SU-DHL-6 (cell line): Measurements from ENCODE around the gene MZT2B.
"Not testable (repeated sequence)": the region's sequence is repeated elsewhere in the genome, so short reads cannot be mapped to it uniquely, and the experiment has no call there.

Experiments used
- H2AFZ ChIP-seq: fragments of 200-600 bp; sonication (generic); 2 replicates; pipeline ENCODE4 v1.6.1; 2014; ENCODE audit warnings: low read depth, mild to moderate bottlenecking, moderate library complexity, mixed read lengths, antibody characterized with exemption, low read length; ENCODE audit not compliant: severe bottlenecking
- H3F3A ChIP-seq: fragments of 200-600 bp; shearing (Covaris generic); 2 replicates; pipeline ENCODE4 v1.6.0; 2016; ENCODE audit warnings: antibody characterized with exemption, mild to moderate bottlenecking; ENCODE audit not compliant: insufficient read depth
- H3K27ac ChIP-seq: fragments of 200-600 bp; sonication (generic); 2 replicates; pipeline ENCODE4 v1.5.1; 2016; ENCODE audit warnings: low read depth, mild to moderate bottlenecking, low read length, moderate library complexity, mixed read lengths
- H3K27me3 ChIP-seq: fragments of 200-600 bp; sonication (generic), shearing (Covaris generic); 2 replicates; pipeline ENCODE4 v1.6.0; 2014; ENCODE audit warnings: mild to moderate bottlenecking, low read length
- H3K36me3 ChIP-seq: fragments of 200-600 bp; sonication (generic); 2 replicates; pipeline ENCODE4 v1.6.1; 2014; ENCODE audit warnings: mild to moderate bottlenecking, low read length, mixed read lengths
- H3K4me2 ChIP-seq: fragments of 300-600, 200-600 bp; shearing (Covaris generic), sonication (generic); 2 replicates; pipeline ENCODE4 v1.6.0; 2014; ENCODE audit warnings: low read length, low read depth, mild to moderate bottlenecking; ENCODE audit not compliant: poor library complexity, severe bottlenecking
- H3K4me3 ChIP-seq: fragments of 200-600 bp; sonication (generic); 2 replicates; pipeline ENCODE4 v1.5.1; 2014; ENCODE audit warnings: antibody characterized with exemption, low read length, mild to moderate bottlenecking, mixed read lengths; ENCODE audit not compliant: insufficient read depth, poor library complexity, severe bottlenecking
- H3K79me2 ChIP-seq: fragments of 200-600 bp; sonication (generic); 2 replicates; pipeline ENCODE4 v1.6.1; 2014; ENCODE audit warnings: mild to moderate bottlenecking, low read length, moderate library complexity; ENCODE audit not compliant: insufficient read depth
- H3K9ac ChIP-seq: fragments of 200-600 bp; sonication (generic); 2 replicates; pipeline ENCODE4 v1.7.0; 2014; ENCODE audit warnings: mild to moderate bottlenecking, low read length
- H3K9me2 ChIP-seq: fragments of 200-600 bp; sonication (generic); replicated peaks from 2 replicates; pipeline ENCODE4 v1.6.1; 2014; ENCODE audit warnings: low read length; ENCODE audit not compliant: insufficient read depth
- H3K9me3 ChIP-seq: fragments of 200-600 bp; sonication (generic); 2 replicates; pipeline ENCODE4 v1.6.1; 2014; ENCODE audit warnings: low read length, mixed read lengths; ENCODE audit not compliant: insufficient read depth
- H4K20me1 ChIP-seq: fragments of 200-600 bp; sonication (generic); 2 replicates; pipeline ENCODE4 v1.6.1; 2014; ENCODE audit warnings: low read depth, mild to moderate bottlenecking, antibody characterized with exemption, low read length, moderate library complexity, mixed read lengths
- EZH2phosphoT487 ChIP-seq: fragments of 200-600 bp; sonication (generic), shearing (Covaris generic); conservative IDR thresholded peaks from 2 replicates; pipeline ENCODE4 v1.6.1; 2018; ENCODE audit warnings: mild to moderate bottlenecking, antibody characterized with exemption, low read length, moderate library complexity, mixed read lengths
- TF ChIP-seq, protein P1 (sequence below): fragments of 200-600 bp; sonication (generic); IDR thresholded peaks from one replicate; pipeline ENCODE4 v1.5.1; 2017; ENCODE audit warnings: antibody characterized with exemption, mild to moderate bottlenecking, low read length, moderate library complexity; ENCODE audit not compliant: insufficient read depth, poor library complexity, severe bottlenecking

MZT2B gene

DNA sequence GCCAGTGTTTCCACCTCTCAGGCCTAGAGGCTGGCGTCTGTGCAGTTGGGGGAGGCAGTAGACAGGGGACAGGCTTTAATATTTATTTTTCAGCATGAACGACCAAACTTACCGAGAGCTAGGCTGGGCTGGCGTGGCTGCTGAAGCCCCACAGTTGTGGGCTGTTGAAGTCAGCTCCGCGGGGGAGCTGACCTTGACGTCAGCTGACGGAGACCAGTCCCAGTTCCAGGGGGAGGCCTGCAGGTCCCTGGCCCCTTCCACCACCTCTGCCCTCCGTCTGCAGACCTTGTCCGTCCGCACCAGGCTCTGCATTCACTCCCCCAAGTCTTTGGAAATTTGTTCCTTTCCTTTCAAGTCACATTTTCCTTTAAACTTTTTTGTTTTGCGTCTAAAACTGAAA, 49.6 kb downstream of the MZT2B start:
- no peak for TF ChIP-seq EZH2phosphoT487
- TF ChIP-seq, protein P1, sequence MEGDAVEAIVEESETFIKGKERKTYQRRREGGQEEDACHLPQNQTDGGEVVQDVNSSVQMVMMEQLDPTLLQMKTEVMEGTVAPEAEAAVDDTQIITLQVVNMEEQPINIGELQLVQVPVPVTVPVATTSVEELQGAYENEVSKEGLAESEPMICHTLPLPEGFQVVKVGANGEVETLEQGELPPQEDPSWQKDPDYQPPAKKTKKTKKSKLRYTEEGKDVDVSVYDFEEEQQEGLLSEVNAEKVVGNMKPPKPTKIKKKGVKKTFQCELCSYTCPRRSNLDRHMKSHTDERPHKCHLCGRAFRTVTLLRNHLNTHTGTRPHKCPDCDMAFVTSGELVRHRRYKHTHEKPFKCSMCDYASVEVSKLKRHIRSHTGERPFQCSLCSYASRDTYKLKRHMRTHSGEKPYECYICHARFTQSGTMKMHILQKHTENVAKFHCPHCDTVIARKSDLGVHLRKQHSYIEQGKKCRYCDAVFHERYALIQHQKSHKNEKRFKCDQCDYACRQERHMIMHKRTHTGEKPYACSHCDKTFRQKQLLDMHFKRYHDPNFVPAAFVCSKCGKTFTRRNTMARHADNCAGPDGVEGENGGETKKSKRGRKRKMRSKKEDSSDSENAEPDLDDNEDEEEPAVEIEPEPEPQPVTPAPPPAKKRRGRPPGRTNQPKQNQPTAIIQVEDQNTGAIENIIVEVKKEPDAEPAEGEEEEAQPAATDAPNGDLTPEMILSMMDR = no peak
- H3F3A ChIP-seq = no peaks in the 10 kb centered on the region
- no peak overlapping the region for H3K4me3 ChIP-seq
- no peak overlapping the region for H3K4me2 ChIP-seq
- H3K9me2 ChIP-seq = no peaks in the 10 kb centered on the region
- H3K36me3 ChIP-seq = no peaks in the 10 kb centered on the region
- no peaks in the 10 kb centered on the region for H3K27me3 ChIP-seq
- H4K20me1 ChIP-seq = no peaks in the 10 kb centered on the region
- no peaks in the 10 kb centered on the region for H3K9me3 ChIP-seq
- no peaks in the 10 kb centered on the region for H3K79me2 ChIP-seq
- no peak overlapping the region for H2AFZ ChIP-seq
- H3K27ac ChIP-seq = no peak overlapping the region
- H3K9ac ChIP-seq = no peak overlapping the region

DNA sequence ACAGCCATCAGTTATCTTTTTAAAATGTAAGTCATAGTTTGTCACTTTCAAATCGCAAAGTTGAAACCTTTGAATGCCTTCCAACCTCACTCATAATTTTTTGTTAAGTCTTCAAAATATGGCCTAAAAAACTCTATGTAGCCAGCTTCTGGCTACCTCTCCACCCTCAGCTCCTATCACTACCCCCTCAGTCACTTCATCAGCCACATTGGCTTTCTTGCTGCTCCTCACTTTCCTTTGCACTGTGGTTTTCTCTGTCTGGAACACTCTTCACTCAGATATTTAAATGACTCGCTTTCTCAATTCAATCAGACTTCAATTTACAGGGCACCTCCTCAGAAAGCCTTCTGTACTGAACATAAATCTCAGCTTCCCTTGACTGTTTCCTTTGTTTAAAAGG, 51.0 kb downstream of the MZT2B start:
- not testable (repeated sequence) for H4K20me1 ChIP-seq, H3K36me3 ChIP-seq, H3K27ac ChIP-seq, H3K9me3 ChIP-seq, H3K79me2 ChIP-seq, H3K4me2 ChIP-seq, H3K4me3 ChIP-seq, H3K27me3 ChIP-seq, H3K9me2 ChIP-seq, H3K9ac ChIP-seq, H3F3A ChIP-seq, H2AFZ ChIP-seq

DNA sequence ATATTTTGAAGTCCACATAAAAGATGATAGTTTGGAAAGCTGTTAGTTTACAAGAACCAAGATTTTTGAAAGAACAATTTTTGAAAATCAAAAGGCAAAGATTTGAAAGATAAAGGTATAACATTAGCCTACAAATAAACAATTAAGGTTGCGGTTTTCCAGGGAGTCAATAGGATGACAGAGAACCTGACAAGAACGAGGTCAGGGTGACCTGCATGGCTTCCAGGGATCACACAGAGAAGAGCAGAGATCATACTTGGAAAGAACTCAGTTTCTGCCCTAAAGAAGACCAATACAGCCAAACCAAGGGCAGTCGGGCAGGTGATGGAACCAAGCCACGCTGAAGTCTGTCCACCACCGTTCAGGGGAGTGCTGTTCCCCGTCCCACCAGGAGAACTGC, 57.5 kb downstream of the MZT2B start:
- not testable (repeated sequence) for H3K79me2 ChIP-seq, H3K27me3 ChIP-seq, H3K4me2 ChIP-seq, H3K4me3 ChIP-seq, H3K9me3 ChIP-seq, H3K9ac ChIP-seq, H3K9me2 ChIP-seq, H3K36me3 ChIP-seq, H4K20me1 ChIP-seq, H3K27ac ChIP-seq, H3F3A ChIP-seq, H2AFZ ChIP-seq
